CD14-positive monocyte (primary cell): ENCODE data around the gene LIPA. TPM values are rescaled to one million over a fixed set of nuclear protein-coding genes. Genes with fewer than 3 reads are reported as not detected.

ENCODE experiments used
- DNase-seq, 3 donors: peaks; one replicate each; pipeline ENCODE4 v3.0.0-alpha.2; 2011 to 2022
- H2AFZ ChIP-seq: 2 replicates; pipeline ENCODE4 v1.6.0; 2012; ENCODE audit warnings: mild to moderate bottlenecking, low read depth, low read length, inconsistent platforms; ENCODE audit not compliant: insufficient read depth, poor library complexity, severe bottlenecking
- H3K27ac ChIP-seq, 2 donors: 1 replicate in 1 of 2; 2 replicates in 1 of 2; pipeline ENCODE4 v1.5.1; 2012 to 2013; ENCODE audit warnings: low read length in 2 of 2, control low read depth in 1 of 2, inconsistent platforms in 1 of 2, low read depth in 1 of 2, mild to moderate bottlenecking in 1 of 2
- H3K27me3 ChIP-seq, 2 donors: one replicate each; pipeline versions ENCODE4 v1.6.0 to v1.6.1; 2011 to 2013; ENCODE audit warnings: low read length in 2 of 2; ENCODE audit not compliant: control insufficient read depth in 2 of 2, insufficient read depth in 2 of 2
- H3K36me3 ChIP-seq, 2 donors: replicated peaks in 1 of 2; 1 replicate in 1 of 2; 2 replicates in 1 of 2; pipeline versions ENCODE4 v1.5.1 to v1.6.1; 2012 to 2013; ENCODE audit warnings: low read length in 2 of 2, control low read depth in 1 of 2, inconsistent platforms in 1 of 2, mild to moderate bottlenecking in 1 of 2; ENCODE audit not compliant: insufficient read depth in 2 of 2, control insufficient read depth in 1 of 2
- H3K4me1 ChIP-seq, 2 donors: 1 replicate in 1 of 2; 2 replicates in 1 of 2; pipeline versions ENCODE4 v1.5.1 to v1.6.1; 2012 to 2013; ENCODE audit warnings: low read length in 2 of 2, control low read depth in 1 of 2, inconsistent platforms in 1 of 2, mild to moderate bottlenecking in 1 of 2, moderate library complexity in 1 of 2; ENCODE audit not compliant: insufficient read depth in 2 of 2, control insufficient read depth in 1 of 2
- H3K4me2 ChIP-seq: replicated peaks from 2 replicates; pipeline ENCODE3; 2012; ENCODE audit warnings: low read length, moderate library complexity, mild to moderate bottlenecking; ENCODE audit not compliant: poor library complexity, severe bottlenecking; ENCODE audit errors: extremely low read depth
- H3K4me3 ChIP-seq, 3 experiments: fragments of 200-600 bp in 1 of 3; sonication (generic) in 1 of 3; replicated peaks in 1 of 3; 1 replicate in 2 of 3; 2 replicates in 1 of 3; pipeline ENCODE4 v1.5.1; 2011 to 2013; ENCODE audit warnings: low read length in 3 of 3, mild to moderate bottlenecking in 3 of 3, control low read depth in 2 of 3, low read depth in 2 of 3, inconsistent platforms in 1 of 3, moderate library complexity in 1 of 3
- H3K79me2 ChIP-seq: 2 replicates; pipeline ENCODE4 v1.6.0; 2012; ENCODE audit warnings: mild to moderate bottlenecking, control low read depth, inconsistent platforms, low read length, moderate library complexity; ENCODE audit not compliant: insufficient read depth
- H3K9ac ChIP-seq: 2 replicates; pipeline ENCODE4 v1.6.0; 2017; ENCODE audit warnings: low read length, mild to moderate bottlenecking; ENCODE audit not compliant: insufficient read depth, poor library complexity, severe bottlenecking
- H3K9me3 ChIP-seq, 2 donors: replicated peaks in 1 of 2; 1 replicate in 1 of 2; 2 replicates in 1 of 2; pipeline versions ENCODE4 v1.5.1 to v1.6.1; 2012 to 2013; ENCODE audit warnings: low read length in 2 of 2, control low read depth in 1 of 2; ENCODE audit not compliant: control insufficient read depth in 1 of 2, insufficient read depth in 1 of 2
- H4K20me1 ChIP-seq: 2 replicates; pipeline ENCODE4 v1.6.0; 2012; ENCODE audit warnings: mild to moderate bottlenecking, low read length, control low read depth, moderate library complexity; ENCODE audit not compliant: insufficient read depth
- H3K27ac Mint-ChIP-seq, 7 donors: one replicate each; pipeline ENCODE4 v1.8.0; 2020; ENCODE audit warnings: mild to moderate bottlenecking in 7 of 7, mixed read lengths in 7 of 7, moderate library complexity in 6 of 7, inconsistent platforms in 2 of 7
- H3K27me3 Mint-ChIP-seq, 3 donors: one replicate each; pipeline ENCODE4 v1.8.0; 2021 to 2022; ENCODE audit warnings: low read depth in 3 of 3, mild to moderate bottlenecking in 3 of 3, mixed read lengths in 3 of 3, moderate library complexity in 3 of 3, inconsistent platforms in 1 of 3
- H3K36me3 Mint-ChIP-seq, 2 donors: one replicate each; pipeline ENCODE4 v1.8.0; 2020; ENCODE audit warnings: mixed read lengths in 2 of 2, inconsistent platforms in 1 of 2, mild to moderate bottlenecking in 1 of 2
- H3K4me1 Mint-ChIP-seq: one replicate; pipeline ENCODE4 v1.8.0; 2020; ENCODE audit warnings: mild to moderate bottlenecking, mixed read lengths
- H3K4me3 Mint-ChIP-seq, 2 donors: one replicate each; pipeline ENCODE4 v1.8.0; 2020; ENCODE audit warnings: mild to moderate bottlenecking in 2 of 2, mixed read lengths in 2 of 2, moderate library complexity in 1 of 2
- H3K9me3 Mint-ChIP-seq, 7 donors: one replicate each; pipeline ENCODE4 v1.8.0; 2020 to 2022; ENCODE audit warnings: mixed read lengths in 7 of 7, mild to moderate bottlenecking in 6 of 7, moderate library complexity in 6 of 7, inconsistent platforms in 2 of 7
- CTCF ChIP-seq: fragments of 200-600 bp; IDR thresholded peaks from one replicate; pipeline ENCODE4 v1.8.0; 2022; ENCODE audit warnings: antibody characterized with exemption, mild to moderate bottlenecking
- WGBS: methylation state at CpG from one replicate; pipeline ENCODE4 v1.1.5; 2013; ENCODE audit warnings: missing lambda C conversion rate; ENCODE audit not compliant: insufficient coverage; 5-methylcytosine and 5-hydroxymethylcytosine counted together
- intact Hi-C, 2 donors: fragments of 100-400 bp; cut with micrococcal nuclease; formaldehyde crosslinking; loops; one replicate each; pipeline versions ENCODE4 v1.15.0 to v1.15.1; 2023
- polyA plus RNA-seq, 3 donors: library from polyadenylated mRNA; depleted of rRNA in 1 of 3; unstranded in 2 of 3; stranded (reverse) in 1 of 3; fragments of 300-500 nt in 2 of 3; fragments of >200 nt in 1 of 3; fragmentation: Illumina TruSeq in 2 of 3; gene quantifications; 1 replicate in 2 of 3; 2 replicates in 1 of 3; pipeline ENCODE4 v1.2.3, GENCODE V29; 2012 to 2021

The LIPA gene
- polyA plus RNA-seq, 3 donors = 37.4 to 353 (median 289) TPM

GRCh38 chr10:89258881-89259280 is 7.3 kb upstream of the LIPA start:
- Histone ChIP-seq H3K4me3 (no peak overlapping the region), H3K4me1 (peaks cover 36 to 44% of the 10 kb centered on the region in 2 donors), H3K79me2 (no peaks in the 10 kb centered on the region), H4K20me1 (no peaks in the 10 kb centered on the region), H3K9ac (no peak overlapping the region), H3K4me2 (no peak overlapping the region), H2AFZ (no peak overlapping the region), H3K27ac (no peak overlapping the region), H3K36me3 (no peaks in the 10 kb centered on the region), H3K9me3 (peaks cover 0 to 7% of the 10 kb centered on the region in 2 donors), H3K27me3 (no peaks in the 10 kb centered on the region)
- intact Hi-C loops = loop anchor here in 1 of 2 donors (5.0 kb wide), 1 partner anchor 43 kb away; the partner anchor contains the start of gene IFIT2
- WGBS = no CpG with 5 or more reads among the region's 1 CpG
- H3K27me3 Mint-ChIP-seq = no peaks in the 10 kb centered on the region
- peaks cover 38% of the 10 kb centered on the region for H3K4me1 Mint-ChIP-seq
- no peak for TF ChIP-seq CTCF
- peaks cover 3 to 8% (median 4%) of the 10 kb centered on the region in 7 donors for H3K9me3 Mint-ChIP-seq
- no peak overlapping the region for H3K4me3 Mint-ChIP-seq
- DNase-seq = no peak
- H3K36me3 Mint-ChIP-seq = no peaks in the 10 kb centered on the region
- no peak overlapping the region for H3K27ac Mint-ChIP-seq

GRCh38 chr10:89257581-89257980 is 6.0 kb upstream of the LIPA start:
- H2AFZ ChIP-seq = no peak overlapping the region

More at GRCh38 chr10:89257581-89257980, 6.0 kb upstream of the LIPA start:
- Mint-ChIP-seq H3K9me3 (peaks cover 5 to 13% (median 7%) of the 10 kb centered on the region in 7 donors), H3K4me1 (peaks cover 34% of the 10 kb centered on the region), H3K27ac (peak overlapping the region in 1 of 7 donors; percentile 13), H3K4me3 (no peak overlapping the region), H3K27me3 (no peaks in the 10 kb centered on the region), H3K36me3 (no peaks in the 10 kb centered on the region)
- no peaks in the 10 kb centered on the region for H3K27me3 ChIP-seq
- H3K36me3 ChIP-seq = no peaks in the 10 kb centered on the region
- DNase-seq = no peak
- H3K79me2 ChIP-seq = no peaks in the 10 kb centered on the region
- H3K9me3 ChIP-seq = peaks cover 0 to 13% of the 10 kb centered on the region in 2 donors
- no CpG with 5 or more reads among the region's 2 CpGs for WGBS
- H3K9ac ChIP-seq = no peak overlapping the region
- intact Hi-C loops = loop anchor here in 1 of 2 donors (5.0 kb wide), 1 partner anchor 45 kb away; the partner anchor contains the start of gene IFIT2
- no peak for TF ChIP-seq CTCF
- H3K4me3 ChIP-seq = no peak overlapping the region
- no peak overlapping the region for H3K27ac ChIP-seq
- H4K20me1 ChIP-seq = no peaks in the 10 kb centered on the region
- peaks cover 38 to 48% of the 10 kb centered on the region in 2 donors for H3K4me1 ChIP-seq
- H3K4me2 ChIP-seq = no peak overlapping the region
